Cardiac septum (tissue), 1 donor: ENCODE measurements around the gene DDB1. TPM values are rescaled to one million over a fixed set of nuclear protein-coding genes. Genes with fewer than 3 reads are reported as not detected.

Source experiments
- DNase-seq: peaks from one replicate; pipeline ENCODE4 v3.0.0-alpha.2; 2020; ENCODE audit warnings: low spot score
- intact Hi-C: fragments of 100-400 bp; cut with DNase I; formaldehyde crosslinking; loops from one replicate; pipeline ENCODE4 v1.14.0; 2022
- long read RNA-seq: library from polyadenylated mRNA; unstranded; transcript quantifications from one replicate; pipeline ENCODE4 v2.0.0, GENCODE V29; 2021
- total RNA-seq: library from RNA; stranded (reverse); fragmentation: NEBNext Ultra II Directional; extraction: Animal tissue kit (Norgen Biotek cat#: 25700); gene quantifications from one replicate; pipeline ENCODE4 v1.2.1, GENCODE V29; 2021
- donor health status: DM: no; HTN: no; CAD: no.

Gene DDB1
- total RNA-seq = 125 TPM
- long read RNA-seq, full-length matches to known transcripts = 146 of 212 reads
- long read RNA-seq, partial matches to known transcripts = 51 of 212 reads
- long read RNA-seq, other reads (novel, unspliced or antisense) = 15 of 212 reads

DNA sequence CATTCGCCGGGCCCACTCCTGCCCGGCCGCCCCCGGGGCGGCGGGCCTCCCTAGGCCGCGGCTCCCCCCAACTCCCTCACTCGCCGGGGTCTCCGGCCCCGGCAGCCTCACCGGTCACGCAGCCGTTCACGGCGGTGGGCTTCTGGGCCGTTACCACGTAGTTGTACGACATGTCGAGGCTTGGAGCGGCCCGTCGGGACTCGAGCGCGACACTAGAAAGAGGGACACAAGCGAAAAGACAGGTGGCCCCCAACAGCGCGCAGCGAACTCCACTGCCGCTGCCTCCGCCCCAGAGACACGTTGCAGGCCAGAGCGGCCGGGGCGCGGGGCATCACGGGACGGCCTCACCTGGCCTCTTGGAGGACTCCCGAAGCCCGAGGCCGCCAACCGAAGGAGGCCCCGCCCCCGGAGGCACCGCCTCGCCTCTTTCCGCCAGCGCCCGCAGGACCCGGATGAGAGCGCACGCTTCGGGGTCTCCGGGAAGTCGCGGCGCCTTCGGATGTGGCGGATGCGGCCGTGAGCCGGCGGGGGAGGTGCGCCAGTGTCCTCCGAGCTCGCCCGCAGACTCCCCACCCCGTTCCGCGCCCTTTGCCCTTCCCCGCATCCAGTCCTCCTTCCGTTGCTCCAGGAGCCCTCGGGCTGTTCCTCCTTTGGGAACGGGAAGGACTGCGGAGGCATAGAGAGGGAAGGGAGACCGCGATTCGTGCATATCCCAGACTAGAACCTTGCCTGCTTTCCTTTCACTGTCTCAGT is at the start of gene DDB1, which contains the start of gene TKFC:
TSS of gene DDB1 (minus strand) at position 309 of the 753 bp plus-strand sequence. CDS start at position 172, 137 bp downstream.
TSS of gene TKFC (plus strand) at position 432 of the 753 bp plus-strand sequence. CDS start 1,501 bp downstream, outside the sequence.
- intact Hi-C loops = loop anchor here (1.0 to 5.0 kb wide), 2 partner anchors 29 to 36 kb away; partner anchors contain the start of genes TMEM138 and VWCE

DNA sequence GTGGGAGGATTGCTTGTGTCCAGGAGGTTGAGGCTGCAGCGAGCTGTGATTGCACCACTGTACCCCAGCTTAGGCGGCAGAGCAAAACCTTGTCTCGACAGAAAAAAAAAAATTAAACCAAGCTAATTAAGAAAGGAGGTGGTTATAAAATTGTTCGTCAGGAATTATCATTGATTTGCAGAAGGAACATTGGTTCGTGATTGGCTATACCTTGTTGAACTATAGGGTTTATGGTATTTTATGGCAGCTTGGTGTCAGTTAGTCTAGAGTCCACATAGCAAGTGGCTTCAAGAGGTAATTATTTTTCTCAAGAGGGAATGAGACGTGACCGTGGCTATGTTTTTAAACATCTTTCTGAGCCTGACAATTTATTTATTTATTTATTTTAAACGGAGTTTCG is 48.0 kb upstream of the DDB1 start:
- intact Hi-C loops = loop anchor here (10.0 kb wide), 1 partner anchor 126 kb away; no protein-coding TSS in a partner anchor
- DNase-seq = no peak

More for the DNA sequence above, at the start of gene DDB1, which contains the start of gene TKFC:
- peak; percentile 98 for DNase-seq

DNA sequence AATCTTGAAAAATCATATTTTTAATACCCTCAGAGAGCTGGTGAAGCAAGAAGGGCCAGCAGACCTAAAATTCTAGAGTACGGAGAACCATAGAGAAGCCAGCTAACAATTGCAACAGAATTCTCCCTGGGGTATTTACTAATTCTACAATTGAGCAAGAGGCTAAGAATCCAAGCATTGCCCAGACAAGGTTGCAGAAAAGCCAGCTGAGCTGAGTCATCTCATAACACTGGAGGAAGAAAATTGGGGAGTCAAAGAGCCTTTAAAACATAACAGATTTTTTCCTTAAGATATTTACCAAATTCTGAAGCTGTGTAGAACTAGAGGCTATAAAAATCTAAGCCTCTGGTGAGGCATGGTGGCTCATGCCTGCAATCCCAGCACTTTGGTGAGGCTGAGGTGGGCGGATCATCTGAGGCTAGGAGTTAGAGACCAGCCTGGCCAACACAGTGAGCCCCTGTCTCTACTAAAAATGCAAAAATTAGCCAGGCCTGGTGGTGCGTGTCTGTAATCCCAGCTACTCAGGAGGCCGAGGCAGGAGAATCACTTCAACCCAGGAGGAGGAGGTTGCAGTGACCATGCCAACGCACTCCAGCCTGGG is 45.9 kb upstream of the DDB1 start:
- DNase-seq = no peak
- intact Hi-C loops = no loop called here

DNA sequence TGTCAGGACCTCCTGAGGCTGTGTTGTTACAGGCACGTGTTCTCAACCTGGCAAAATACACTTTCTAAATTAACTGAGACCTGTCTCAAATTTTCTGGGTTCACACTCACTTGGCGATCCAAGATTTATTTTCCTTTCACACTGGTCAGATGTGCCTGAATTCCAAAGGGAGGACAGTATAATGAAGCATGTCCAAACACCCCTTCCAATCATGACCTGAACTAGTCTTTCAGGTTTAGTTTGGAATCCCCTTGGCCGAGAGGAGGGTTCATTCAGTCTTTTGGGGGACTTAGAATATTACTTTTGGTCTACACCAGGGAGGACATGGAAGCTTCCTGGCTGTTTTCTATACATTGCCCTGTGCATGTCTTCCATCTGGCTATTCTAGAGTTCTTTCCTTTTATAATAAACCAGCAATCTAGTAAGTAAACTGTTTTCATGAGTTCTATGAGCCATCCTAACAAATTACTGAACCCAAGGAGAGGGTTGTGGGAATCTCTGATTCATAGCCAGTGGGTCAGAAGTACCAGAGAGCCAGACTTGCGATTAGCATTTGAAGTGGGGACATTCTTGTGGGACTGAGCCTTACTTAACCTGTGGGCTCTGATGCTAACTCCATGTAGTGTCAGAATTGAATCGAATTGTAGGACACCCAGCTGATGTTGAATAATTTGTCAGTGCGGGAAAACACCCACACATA is 44.7 kb upstream of the DDB1 start:
- intact Hi-C loops = no loop called here
- DNase-seq = no peak

DNA sequence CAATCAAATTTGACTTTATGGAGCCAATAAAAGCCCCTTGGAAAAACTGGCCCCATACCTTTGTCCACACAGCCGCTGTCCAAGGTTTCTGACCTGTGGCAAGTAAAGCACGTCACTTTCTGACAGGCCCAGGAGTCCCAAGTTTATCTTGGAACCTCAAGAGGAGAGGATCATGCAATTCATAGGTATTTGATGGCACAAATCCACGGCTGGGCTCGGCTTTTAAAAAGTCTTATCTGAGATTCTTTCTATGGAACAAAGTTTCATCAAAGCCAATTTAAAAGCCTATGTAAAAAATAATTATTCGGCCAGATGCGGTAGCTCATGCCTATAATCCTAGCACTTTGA is 42.8 kb upstream of the DDB1 start:
- intact Hi-C loops = no loop called here
- no peak for DNase-seq

DNA sequence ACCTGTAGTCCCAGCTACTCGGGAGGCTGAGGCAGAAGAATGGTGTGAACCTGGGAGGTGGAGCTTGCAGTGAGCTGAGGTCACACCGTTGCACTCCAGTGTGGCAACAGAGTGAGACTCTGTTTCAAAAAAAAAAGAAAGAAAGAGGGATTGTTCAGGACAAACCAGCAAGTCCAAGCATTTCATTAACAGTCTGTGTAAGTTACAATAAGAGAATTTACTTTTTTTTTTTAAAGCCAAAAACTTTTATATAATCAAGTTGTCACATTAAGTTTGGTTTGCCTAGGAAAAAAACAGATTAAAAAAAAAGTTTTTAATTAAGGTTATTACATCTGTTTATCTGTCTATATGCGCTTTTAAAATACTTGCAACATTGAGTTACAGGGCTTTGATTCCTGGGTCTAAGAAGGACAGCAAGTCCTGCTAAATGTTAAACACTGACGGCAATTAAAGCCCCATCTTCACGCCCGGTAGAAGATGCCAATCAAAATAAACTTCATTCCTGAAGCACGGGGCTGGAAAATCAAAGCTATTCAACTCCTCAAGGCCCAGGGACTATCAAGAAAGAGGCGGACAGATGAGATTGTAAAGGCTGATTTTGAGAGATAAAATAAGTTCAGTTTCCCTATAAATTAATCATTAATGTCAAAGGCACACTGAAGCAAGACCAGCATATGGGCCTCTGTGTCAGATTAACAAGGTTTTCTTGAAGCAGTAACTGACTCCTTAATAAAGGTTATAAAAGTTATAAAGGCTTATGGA is 39.9 kb upstream of the DDB1 start:
- DNase-seq = no peak
- intact Hi-C loops = no loop called here

DNA sequence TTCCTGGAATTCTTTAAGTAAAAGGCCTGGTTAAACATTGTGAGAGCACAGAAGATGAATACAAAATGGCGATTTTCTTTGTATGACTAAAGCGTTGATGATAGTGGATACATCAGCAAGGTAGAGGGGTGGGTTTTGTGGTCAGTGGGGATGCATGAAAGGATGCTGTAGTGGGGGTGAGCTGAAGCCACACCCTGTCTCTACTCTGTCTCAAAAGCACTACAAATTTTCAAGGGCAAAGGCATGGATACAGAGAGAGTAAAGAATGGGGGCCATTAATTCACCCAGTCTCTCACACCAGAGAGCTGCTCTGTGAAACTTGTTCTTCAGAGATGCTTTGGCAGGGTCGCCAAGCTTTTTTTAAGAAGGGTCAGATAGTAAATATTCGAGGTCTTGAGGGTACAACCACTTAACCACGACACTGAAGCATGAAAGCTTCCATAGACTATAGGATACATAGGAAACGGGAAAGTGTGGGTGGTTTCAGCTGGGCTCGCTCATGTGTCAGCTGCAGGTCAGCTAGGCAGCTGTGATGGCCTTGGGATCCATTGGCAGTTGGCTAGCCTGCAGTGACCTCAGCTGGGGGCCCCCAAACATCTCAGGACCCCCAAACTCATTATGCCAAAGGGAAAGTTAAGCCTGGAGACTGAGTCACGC is 37.6 kb upstream of the DDB1 start:
- no peak for DNase-seq
- intact Hi-C loops = no loop called here

DNA sequence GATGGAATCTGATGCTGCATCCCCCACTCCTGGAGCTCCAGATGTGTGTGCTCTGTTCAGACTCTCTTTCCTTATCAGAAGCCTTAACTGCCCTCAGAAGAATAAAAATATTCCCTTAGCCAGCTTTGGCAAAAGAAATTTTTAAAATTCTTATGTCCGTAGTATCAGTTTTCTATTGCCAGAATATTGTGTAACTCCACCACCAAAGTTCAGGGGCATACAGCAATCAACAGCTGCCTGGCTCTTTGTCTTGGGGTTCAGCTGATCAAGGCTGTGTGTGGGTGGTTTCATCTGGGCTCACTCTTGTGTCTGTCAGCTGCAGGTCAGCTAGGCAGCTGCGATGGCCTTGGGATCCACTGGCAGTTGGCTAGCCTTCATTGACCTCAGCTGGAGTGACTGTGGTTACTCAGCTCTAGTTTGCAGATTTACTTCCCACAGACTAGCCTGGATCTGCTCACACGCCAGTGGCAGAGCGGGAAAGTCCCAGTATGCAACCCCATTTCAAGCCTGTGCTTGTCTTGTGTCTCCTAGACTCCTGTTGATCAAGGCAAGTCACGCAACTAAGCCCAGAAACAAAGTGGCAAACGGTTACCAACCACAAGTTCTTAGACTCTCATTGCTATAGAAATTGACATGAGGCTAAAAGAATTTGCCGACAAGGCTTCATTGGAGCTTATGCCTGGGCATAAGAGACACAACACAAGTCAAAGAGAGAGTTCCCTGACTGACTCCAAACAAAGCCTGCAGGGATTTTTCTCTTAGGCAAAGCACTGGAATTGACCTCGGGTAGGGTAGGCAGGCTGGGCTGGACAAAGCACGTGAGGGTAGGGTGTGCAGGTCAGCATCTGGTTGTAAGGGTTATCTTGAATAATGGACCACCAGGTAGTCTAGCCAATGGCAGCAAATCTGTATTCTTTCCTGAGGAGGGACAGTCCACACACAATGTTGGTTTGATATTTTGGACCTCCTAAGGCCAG is 36.8 kb upstream of the DDB1 start:
- intact Hi-C loops = no loop called here
- no peak for DNase-seq

DNA sequence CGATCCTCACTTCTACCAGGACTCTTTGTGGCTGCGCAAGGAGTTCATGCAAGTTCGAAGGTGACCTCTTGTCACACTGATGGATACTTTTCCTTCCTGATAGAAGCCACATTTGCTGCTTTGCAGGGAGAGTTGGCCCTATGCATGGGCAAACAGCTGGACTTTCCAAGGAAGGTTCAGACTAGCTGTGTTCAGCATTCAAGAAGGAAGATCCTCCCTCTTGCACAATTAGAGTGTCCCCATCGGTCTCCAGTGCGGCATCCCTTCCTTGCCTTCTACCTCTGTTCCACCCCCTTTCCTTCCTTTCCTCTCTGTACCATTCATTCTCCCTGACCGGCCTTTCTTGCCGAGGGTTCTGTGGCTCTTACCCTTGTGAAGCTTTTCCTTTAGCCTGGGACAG is 35.7 kb upstream of the DDB1 start:
- intact Hi-C loops = no loop called here
- DNase-seq = no peak

DNA sequence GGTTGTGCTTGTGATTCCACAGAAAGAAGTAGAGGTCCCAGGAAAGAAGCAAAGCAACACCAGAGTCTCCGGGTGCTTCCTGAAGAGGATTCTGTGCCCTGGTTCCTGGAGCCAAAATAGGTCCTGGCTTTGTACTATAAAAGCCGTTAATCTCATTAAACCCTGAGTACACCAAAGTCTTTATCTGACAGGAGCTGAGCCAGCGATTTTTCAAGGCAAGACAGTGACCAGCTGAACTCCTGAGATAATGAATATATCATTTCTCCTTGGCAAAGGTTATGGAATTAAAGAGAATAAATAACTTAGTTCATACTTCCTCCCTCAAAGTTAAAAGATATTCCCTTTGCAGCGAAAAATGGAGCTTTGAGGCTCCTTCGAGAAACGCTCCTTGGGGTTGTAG is 34.5 kb upstream of the DDB1 start:
- DNase-seq = no peak
- intact Hi-C loops = no loop called here

DNA sequence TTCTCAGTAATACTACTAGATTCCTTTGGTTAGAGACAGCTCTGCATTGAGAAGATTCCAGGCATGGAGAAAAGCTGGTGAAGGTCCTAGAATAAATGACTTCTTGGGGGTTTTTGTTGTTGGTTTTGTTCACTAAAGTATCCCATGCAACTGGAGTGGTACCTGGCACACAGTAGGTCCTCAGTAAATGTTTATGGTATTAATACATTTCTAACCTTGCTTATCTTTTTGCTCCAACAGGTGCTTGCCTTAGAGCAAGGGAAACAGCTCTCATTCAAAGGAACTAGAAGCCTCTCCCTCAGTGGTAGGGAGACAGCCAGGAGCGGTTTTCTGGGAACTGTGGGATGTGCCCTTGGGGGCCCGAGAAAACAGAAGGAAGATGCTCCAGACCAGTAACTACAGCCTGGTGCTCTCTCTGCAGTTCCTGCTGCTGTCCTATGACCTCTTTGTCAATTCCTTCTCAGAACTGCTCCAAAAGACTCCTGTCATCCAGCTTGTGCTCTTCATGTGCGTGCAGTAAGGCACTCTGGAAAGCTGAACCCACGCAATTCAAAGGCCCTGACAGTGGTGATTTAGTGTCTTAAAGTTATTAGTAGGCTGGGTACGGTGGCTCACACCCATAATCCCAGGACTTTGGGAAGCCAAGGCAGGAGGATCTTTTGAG is 31.2 kb upstream of the DDB1 start:
- intact Hi-C loops = no loop called here
- DNase-seq = no peak

DNA sequence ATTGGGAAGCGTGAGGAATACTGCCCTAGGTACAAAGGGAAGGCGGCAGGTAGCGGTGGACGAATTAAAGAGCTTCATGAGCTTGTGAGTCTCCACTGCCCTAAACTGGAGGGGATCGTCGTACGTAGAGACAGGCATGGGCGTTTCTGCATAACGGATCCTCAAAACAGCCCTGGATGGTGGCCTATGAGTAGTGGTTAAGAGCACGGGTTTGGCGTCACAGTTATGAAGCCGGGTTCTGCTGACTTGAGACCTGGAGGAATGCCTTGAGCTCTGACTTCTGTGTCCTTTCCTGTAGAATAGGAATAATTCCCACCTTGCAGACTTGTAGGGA is 29.6 kb upstream of the DDB1 start:
- intact Hi-C loops = loop anchor here (1.0 kb wide), 1 partner anchor 29 kb away; the partner anchor contains the start of genes DDB1 and TKFC
- no peak for DNase-seq

DNA sequence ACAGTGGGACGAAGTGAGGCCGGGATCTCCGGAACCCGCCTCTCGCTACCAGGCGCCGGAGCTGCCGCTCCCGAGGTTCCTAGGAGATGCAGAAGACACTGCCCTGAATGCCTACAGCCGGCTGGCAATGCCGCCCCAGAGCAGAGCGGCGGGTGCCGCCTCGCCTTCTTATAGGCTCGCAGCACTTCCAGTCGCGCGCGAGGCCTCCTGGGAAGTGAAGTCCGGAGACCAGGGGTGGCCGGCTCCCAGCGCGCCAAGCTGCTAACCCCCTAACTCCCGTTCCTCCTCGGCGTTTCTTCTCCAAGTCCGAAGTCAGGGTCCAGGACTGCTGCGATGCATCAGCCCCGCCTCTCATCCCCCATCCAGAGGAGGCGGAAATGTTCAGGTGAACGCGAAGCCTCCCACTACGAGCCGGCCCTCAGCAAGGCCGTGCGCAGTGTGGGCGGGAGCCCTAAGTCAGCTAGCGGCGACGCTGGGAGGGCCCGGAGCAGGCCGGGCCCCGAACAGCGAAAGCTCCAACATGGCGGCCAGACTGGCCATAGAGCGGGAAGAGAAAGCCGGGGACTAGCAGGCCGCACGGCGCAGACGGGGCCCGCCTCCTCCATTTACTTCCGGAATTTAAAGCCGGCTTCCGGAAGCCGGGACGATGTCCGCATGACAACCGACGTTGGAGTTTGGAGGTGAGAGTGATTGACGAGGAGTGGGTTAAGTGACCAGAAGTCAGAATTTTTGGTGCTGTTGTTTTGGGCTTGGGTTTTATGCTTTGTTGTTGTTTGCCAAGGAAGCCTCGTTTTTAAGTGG is 29.0 kb upstream of the DDB1 start, which contains the start of the genes CYB561A3 and TMEM138:
TSS of gene CYB561A3 (minus strand) at position 142 of the 801 bp plus-strand sequence. CDS start 5,169 bp downstream, outside the sequence.
TSS of gene TMEM138 (plus strand) at position 634 of the 801 bp plus-strand sequence. CDS start 2,017 bp downstream, outside the sequence.
- peak; percentile 96 for DNase-seq
- intact Hi-C loops = loop anchor here (1.0 kb wide), 1 partner anchor 29 kb away; the partner anchor contains the start of genes DDB1 and TKFC

DNA sequence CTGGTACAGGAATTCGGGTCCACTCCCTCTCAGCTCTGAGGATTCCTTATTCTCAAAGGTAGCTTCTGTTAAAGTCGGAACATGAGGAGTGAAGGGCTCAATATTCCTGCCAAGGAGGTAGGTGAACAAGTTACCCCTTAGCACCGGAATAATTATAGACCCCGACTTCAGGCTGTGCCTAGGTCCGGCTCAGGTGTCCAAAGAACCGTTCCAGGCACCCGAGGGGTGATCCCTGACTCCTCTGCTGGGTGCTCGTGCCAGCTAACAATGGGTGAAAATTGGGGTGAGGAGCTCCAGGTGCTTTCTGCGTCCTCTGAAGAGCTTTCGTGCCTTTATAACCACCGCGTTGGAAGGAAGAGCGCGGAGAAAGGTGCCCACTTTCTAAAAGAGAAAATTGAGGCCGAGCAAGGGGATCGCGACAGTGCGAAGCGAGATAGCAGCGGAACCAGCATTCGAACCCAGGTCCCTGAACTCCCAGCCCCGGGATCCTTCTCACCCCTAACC is 28.4 kb upstream of the DDB1 start:
- intact Hi-C loops = no loop called here
- DNase-seq = no peak

DNA sequence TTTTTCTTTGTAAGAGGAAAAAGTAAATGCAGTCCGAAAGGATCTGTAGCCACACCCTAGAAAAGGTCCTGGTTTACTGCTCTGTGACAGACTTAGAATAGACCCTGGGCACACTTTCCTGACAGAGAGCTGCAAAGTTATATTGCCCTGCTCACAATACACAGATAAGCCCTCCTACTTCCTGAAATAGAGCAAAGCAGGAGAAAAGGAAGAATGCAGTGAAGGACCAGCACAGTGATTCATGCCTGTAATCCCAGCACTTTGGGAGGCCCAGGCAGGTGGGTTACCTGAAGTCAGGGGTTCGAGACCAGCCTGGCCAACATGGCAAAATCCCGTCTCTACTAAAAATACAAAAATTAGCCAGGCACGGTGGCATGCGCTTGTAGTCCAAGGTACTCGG is 26.6 kb upstream of the DDB1 start:
- no peak for DNase-seq
- intact Hi-C loops = no loop called here

DNA sequence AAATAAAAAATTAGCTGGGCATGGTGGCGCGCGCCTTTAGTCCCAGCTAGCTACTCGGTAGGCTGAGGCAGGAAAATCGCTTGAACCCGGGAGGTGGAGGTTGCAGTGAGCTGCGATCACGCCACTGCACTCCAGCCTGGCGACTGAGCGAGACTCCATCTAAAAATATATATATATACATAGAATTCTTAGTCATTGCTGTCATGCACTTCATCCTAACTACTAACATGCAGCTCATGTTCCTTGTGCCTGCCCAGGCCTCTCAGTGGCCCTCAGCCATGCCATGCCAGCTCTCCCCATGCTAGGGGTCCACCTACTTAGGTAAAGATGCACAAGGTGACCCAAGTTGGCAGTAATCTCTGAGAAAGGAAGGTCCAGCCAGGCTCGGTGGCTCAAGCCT is 25.7 kb upstream of the DDB1 start:
- intact Hi-C loops = no loop called here
- DNase-seq = no peak
